DLD1 (cell line): ENCODE results near the gene SLC16A3.

Experiments used
- in situ Hi-C: cut with HindIII; loops from 2 replicates; pipeline ENCODE4 v1.10.0; 2017; ENCODE audit warnings: low sequenced_read_pairs

SLC16A3 gene

GRCh38 chr17:82235056-82235774 lies 6.4 kb downstream of the SLC16A3 start:
- in situ Hi-C loops, result no loop called here

GRCh38 chr17:82235775-82236141 lies 6.9 kb downstream of the SLC16A3 start:
- in situ Hi-C loops, result no loop called here

- in situ Hi-C loops, result no loop called here
These were observed 7.5 kb downstream of the SLC16A3 start for GRCh38 chr17:82236142-82236971.

- in situ Hi-C loops, result no loop called here
These were observed 8.4 kb downstream of the SLC16A3 start for GRCh38 chr17:82237083-82237745.

GRCh38 chr17:82237746-82238471 lies 9.1 kb downstream of the SLC16A3 start:
- in situ Hi-C loops, result no loop called here

- in situ Hi-C loops, result no loop called here
These were observed 9.8 kb downstream of the SLC16A3 start for GRCh38 chr17:82238472-82239201.

GRCh38 chr17:82239401-82239925 lies 10.6 kb downstream of the SLC16A3 start:
- in situ Hi-C loops, result no loop called here

- in situ Hi-C loops, result no loop called here
These were observed 11.2 kb downstream of the SLC16A3 start for GRCh38 chr17:82239926-82240505.

- in situ Hi-C loops, result no loop called here
These were observed 11.8 kb downstream of the SLC16A3 start for GRCh38 chr17:82240506-82241182.

GRCh38 chr17:82241183-82241925 lies 12.5 kb downstream of the SLC16A3 start:
- in situ Hi-C loops, result no loop called here

- in situ Hi-C loops, result no loop called here
These were observed 13.3 kb downstream of the SLC16A3 start for GRCh38 chr17:82241926-82242697.

GRCh38 chr17:82242698-82242976 lies 13.8 kb downstream of the SLC16A3 start:
- in situ Hi-C loops, result no loop called here

GRCh38 chr17:82242977-82243647 lies 14.3 kb downstream of the SLC16A3 start:
- in situ Hi-C loops, result no loop called here

GRCh38 chr17:82243648-82244412 lies 15.0 kb downstream of the SLC16A3 start:
- in situ Hi-C loops, result no loop called here

GRCh38 chr17:82244413-82245133 lies 15.7 kb downstream of the SLC16A3 start:
- in situ Hi-C loops, result no loop called here
